ENCODE results near the gene SPAST.
A peak's percentile ranks its signal among the peaks of the same experiment; 100 is the strongest.
"Not testable (repeated sequence)": the region's sequence is repeated elsewhere in the genome, so short reads cannot be mapped to it uniquely, and the experiment has no call there.

Gene SPAST

GRCh38 chr2:32129086-32129485 is 65.7 kb downstream of the SPAST start:
- no peak for TF ChIP-seq CTCF (IDR thresholded peaks at IDR 0.05; ENCODE audit: insufficient read depth, missing control alignments)

GRCh38 chr2:32135409-32135808 is 72.1 kb downstream of the SPAST start:
- DNase-seq (ENCODE audit: insufficient read length, low spot score) (no peak), FAIRE-seq (no peak)
- peak; percentile 18 for TF ChIP-seq CTCF (IDR thresholded peaks at IDR 0.05; ENCODE audit: insufficient read depth, missing control alignments)

More at GRCh38 chr2:32129086-32129485, 65.7 kb downstream of the SPAST start:
- no peak for FAIRE-seq
- no peak for DNase-seq (ENCODE audit: insufficient read length, low spot score)

GRCh38 chr2:32136097-32136496 is 72.7 kb downstream of the SPAST start:
- TF ChIP-seq CTCF (IDR thresholded peaks at IDR 0.05; ENCODE audit: insufficient read depth, missing control alignments) = no peak
- DNase-seq (ENCODE audit: insufficient read length, low spot score) = no peak
- peak; percentile 16 for FAIRE-seq

- FAIRE-seq; DNase-seq (ENCODE audit: insufficient read length, low spot score): not testable (repeated sequence)
These were observed 88.2 kb downstream of the SPAST start for GRCh38 chr2:32151544-32151943.

- DNase-seq (ENCODE audit: insufficient read length, low spot score) (no peak), FAIRE-seq (no peak)
- TF ChIP-seq CTCF (IDR thresholded peaks at IDR 0.05; ENCODE audit: insufficient read depth, missing control alignments) = no peak
These were observed 96.3 kb downstream of the SPAST start for GRCh38 chr2:32159678-32160077.

GRCh38 chr2:32161296-32161695 is 97.9 kb downstream of the SPAST start:
- no peak for TF ChIP-seq CTCF (IDR thresholded peaks at IDR 0.05; ENCODE audit: insufficient read depth, missing control alignments)
- FAIRE-seq = no peak
- DNase-seq (ENCODE audit: insufficient read length, low spot score) = no peak

GRCh38 chr2:32164254-32164653 is 100.9 kb downstream of the SPAST start:
- not testable (repeated sequence) for DNase-seq (ENCODE audit: insufficient read length, low spot score); FAIRE-seq

GRCh38 chr2:32165027-32165347 is 101.6 kb downstream of the SPAST start:
- not testable (repeated sequence) for DNase-seq (ENCODE audit: insufficient read length, low spot score); FAIRE-seq

- TF ChIP-seq CTCF (IDR thresholded peaks at IDR 0.05; ENCODE audit: insufficient read depth, missing control alignments) = no peak
- FAIRE-seq (no peak), DNase-seq (ENCODE audit: insufficient read length, low spot score) (no peak)
These were observed 102.8 kb downstream of the SPAST start for GRCh38 chr2:32166115-32166574.
